Trophoblast cell (in vitro differentiated cells and primary cell): Measurements from ENCODE around the gene ETV5.
"Not testable (repeated sequence)": the region's sequence is repeated elsewhere in the genome, so short reads cannot be mapped to it uniquely, and the experiment has no call there.

ENCODE experiments used
- DNase-seq, 2 donors: peaks; one replicate each; pipeline ENCODE4 v3.0.0-alpha.2; 2016
- H2AFZ ChIP-seq: 2 replicates; pipeline ENCODE4 v1.6.1; 2013; ENCODE audit warnings: low read length, moderate library complexity, mild to moderate bottlenecking; ENCODE audit not compliant: insufficient read depth, poor library complexity
- H2AK5ac ChIP-seq: 2 replicates; pipeline ENCODE4 v1.6.1; 2013; ENCODE audit warnings: mild to moderate bottlenecking, low read length
- H2BK120ac ChIP-seq: 2 replicates; pipeline ENCODE4 v1.6.1; 2013; ENCODE audit warnings: low read length, mild to moderate bottlenecking, moderate library complexity; ENCODE audit not compliant: insufficient read depth, poor library complexity
- H2BK12ac ChIP-seq: 2 replicates; pipeline ENCODE4 v1.6.1; 2013; ENCODE audit warnings: mild to moderate bottlenecking, low read length, moderate library complexity
- H2BK5ac ChIP-seq: 2 replicates; pipeline ENCODE4 v1.6.1; 2013; ENCODE audit warnings: low read length, low read depth, moderate library complexity, mild to moderate bottlenecking; ENCODE audit not compliant: poor library complexity
- H3K14ac ChIP-seq: 2 replicates; pipeline ENCODE4 v1.6.1; 2013; ENCODE audit warnings: mild to moderate bottlenecking, low read length
- H3K18ac ChIP-seq: 2 replicates; pipeline ENCODE4 v1.6.1; 2013; ENCODE audit warnings: mild to moderate bottlenecking, low read length
- H3K23ac ChIP-seq: 2 replicates; pipeline ENCODE4 v1.6.1; 2013; ENCODE audit warnings: low read length
- H3K27ac ChIP-seq: 2 replicates; pipeline ENCODE4 v1.5.1; 2013; ENCODE audit warnings: low read depth, mild to moderate bottlenecking, inconsistent platforms, low read length, moderate library complexity
- H3K27me3 ChIP-seq: 2 replicates; pipeline ENCODE4 v1.6.1; 2013; ENCODE audit warnings: inconsistent platforms, mild to moderate bottlenecking, low read length, moderate library complexity; ENCODE audit not compliant: insufficient read depth
- H3K36me3 ChIP-seq, 2 experiments: 1 replicate in 1 of 2; 2 replicates in 1 of 2; pipeline ENCODE4 v1.6.1; 2013; ENCODE audit warnings: low read length in 2 of 2, mild to moderate bottlenecking in 2 of 2, moderate library complexity in 1 of 2; ENCODE audit not compliant: insufficient read depth in 2 of 2, control insufficient read depth in 1 of 2
- H3K4ac ChIP-seq: 2 replicates; pipeline ENCODE4 v1.6.1; 2013; ENCODE audit warnings: low read depth, mild to moderate bottlenecking, low read length, moderate library complexity
- H3K4me1 ChIP-seq, 2 experiments: 1 replicate in 1 of 2; 2 replicates in 1 of 2; pipeline ENCODE4 v1.6.1; 2013; ENCODE audit warnings: low read length in 2 of 2, mild to moderate bottlenecking in 2 of 2, moderate library complexity in 1 of 2; ENCODE audit not compliant: insufficient read depth in 2 of 2, control insufficient read depth in 1 of 2
- H3K4me2 ChIP-seq: 2 replicates; pipeline ENCODE4 v1.6.1; 2013; ENCODE audit warnings: inconsistent platforms, mild to moderate bottlenecking, low read length, moderate library complexity
- H3K4me3 ChIP-seq: 2 replicates; pipeline ENCODE4 v1.5.1; 2013; ENCODE audit warnings: mild to moderate bottlenecking, low read depth, low read length, inconsistent platforms
- H3K79me1 ChIP-seq: one replicate; pipeline ENCODE4 v1.6.1; 2013; ENCODE audit warnings: low read length
- H3K79me2 ChIP-seq: 2 replicates; pipeline ENCODE4 v1.6.1; 2013; ENCODE audit warnings: low read length, mild to moderate bottlenecking; ENCODE audit not compliant: control insufficient read depth, insufficient read depth, poor library complexity
- H3K9ac ChIP-seq: 2 replicates; pipeline ENCODE4 v1.6.1; 2013; ENCODE audit warnings: mild to moderate bottlenecking, low read length
- H3K9me3 ChIP-seq: 2 replicates; pipeline ENCODE4 v1.6.1; 2013; ENCODE audit warnings: low read depth, mild to moderate bottlenecking, control low read depth, inconsistent platforms, low read length; ENCODE audit not compliant: insufficient read depth
- H4K12ac ChIP-seq: 2 replicates; pipeline ENCODE4 v1.6.1; 2013; ENCODE audit warnings: low read depth, mild to moderate bottlenecking, low read length, moderate library complexity
- H4K8ac ChIP-seq: 2 replicates; pipeline ENCODE4 v1.6.1; 2013; ENCODE audit warnings: low read depth, mild to moderate bottlenecking, low read length, moderate library complexity
- H4K91ac ChIP-seq: one replicate; pipeline ENCODE4 v1.6.1; 2013; ENCODE audit warnings: low read depth, mild to moderate bottlenecking, low read length, moderate library complexity
- WGBS: extraction: QIAGEN DNeasy Blood & Tissue Kit; methylation state at CpG from one replicate; pipeline ENCODE4 v1.1.7; 2013; ENCODE audit warnings: missing lambda C conversion rate; ENCODE audit not compliant: insufficient read length, insufficient coverage; ENCODE audit errors: extremely low coverage; 5-methylcytosine and 5-hydroxymethylcytosine counted together

The ETV5 gene

GRCh38 chr3:186035277-186035676, 73.6 kb downstream of the ETV5 start:
- WGBS: no CpG with 5 or more reads among the region's 4 CpGs
- H4K91ac ChIP-seq: no peak overlapping the region
- no peak overlapping the region for H2BK12ac ChIP-seq
- no peak overlapping the region for H2AFZ ChIP-seq
- no peak overlapping the region for H3K23ac ChIP-seq
- no peak overlapping the region for H4K12ac ChIP-seq
- no peaks in the 10 kb centered on the region for H3K27me3 ChIP-seq
- no peak overlapping the region for H2BK5ac ChIP-seq
- no peak overlapping the region for H3K14ac ChIP-seq
- no peaks in the 10 kb centered on the region for H3K4me1 ChIP-seq
- H3K79me1 ChIP-seq: no peaks in the 10 kb centered on the region
- H3K79me2 ChIP-seq: no peaks in the 10 kb centered on the region
- no peak overlapping the region for H3K9ac ChIP-seq
- no peak overlapping the region for H3K4me3 ChIP-seq
- no peaks in the 10 kb centered on the region for H3K36me3 ChIP-seq
- no peak overlapping the region for H3K18ac ChIP-seq
- no peak overlapping the region for H4K8ac ChIP-seq
- DNase-seq: peak; percentile 11 to 43
- H3K27ac ChIP-seq: no peak overlapping the region
- H3K4me2 ChIP-seq: no peak overlapping the region
- no peak overlapping the region for H3K4ac ChIP-seq
- peaks cover 5% of the 10 kb centered on the region for H3K9me3 ChIP-seq
- H2BK120ac ChIP-seq: no peak overlapping the region
- no peak overlapping the region for H2AK5ac ChIP-seq

- H3K4me3 ChIP-seq: no peak overlapping the region
- H2BK120ac ChIP-seq: no peak overlapping the region
- H3K9me3 ChIP-seq: peaks cover 2% of the 10 kb centered on the region
- H3K27ac ChIP-seq: no peak overlapping the region
- H3K4me2 ChIP-seq: no peak overlapping the region
- H3K14ac ChIP-seq: no peak overlapping the region
- H3K79me2 ChIP-seq: no peaks in the 10 kb centered on the region
- H3K23ac ChIP-seq: no peak overlapping the region
- no peak overlapping the region for H2AFZ ChIP-seq
- no peaks in the 10 kb centered on the region for H3K27me3 ChIP-seq
- H4K91ac ChIP-seq: no peak overlapping the region
- H3K9ac ChIP-seq: no peak overlapping the region
- no peaks in the 10 kb centered on the region for H3K79me1 ChIP-seq
- no peaks in the 10 kb centered on the region for H3K36me3 ChIP-seq
- no peak overlapping the region for H2AK5ac ChIP-seq
- H2BK12ac ChIP-seq: no peak overlapping the region
- H3K4me1 ChIP-seq: no peaks in the 10 kb centered on the region
- H3K18ac ChIP-seq: no peak overlapping the region
- no peak overlapping the region for H4K8ac ChIP-seq
- no peak overlapping the region for H2BK5ac ChIP-seq
- H4K12ac ChIP-seq: no peak overlapping the region
- H3K4ac ChIP-seq: no peak overlapping the region
- no peak for DNase-seq
- WGBS: no CpG with 5 or more reads among the region's 1 CpG
Measured at GRCh38 chr3:186032321-186032720, 76.6 kb downstream of the ETV5 start.

DNA sequence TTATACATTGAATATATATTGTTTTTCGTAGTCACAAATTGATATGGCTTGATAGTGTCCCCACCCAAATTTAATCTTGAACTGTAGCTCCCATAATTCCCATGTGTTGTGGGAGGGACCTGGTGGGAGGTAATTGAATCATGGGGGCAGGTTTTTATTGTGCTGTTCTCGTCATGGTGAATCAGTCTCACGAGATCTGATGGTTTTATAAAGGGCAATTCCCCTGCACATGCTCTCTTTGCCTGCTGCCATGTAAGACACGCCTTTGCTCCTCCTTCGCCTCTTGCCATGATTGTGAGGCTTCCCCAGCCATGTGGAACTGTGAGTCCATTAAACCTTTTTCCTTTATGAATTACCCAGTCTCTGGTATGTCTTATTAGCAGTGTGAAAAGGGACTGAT, 82.9 kb downstream of the ETV5 start:
- not testable (repeated sequence) for H2BK5ac ChIP-seq, H3K27me3 ChIP-seq, H3K4ac ChIP-seq, H4K91ac ChIP-seq, H3K14ac ChIP-seq, H2BK120ac ChIP-seq, H3K4me3 ChIP-seq, H3K27ac ChIP-seq, H2BK12ac ChIP-seq, H3K18ac ChIP-seq, H4K8ac ChIP-seq, H3K79me1 ChIP-seq, H3K36me3 ChIP-seq, H2AFZ ChIP-seq, H3K9me3 ChIP-seq, H3K23ac ChIP-seq, DNase-seq, H3K9ac ChIP-seq, H3K79me2 ChIP-seq, H3K4me1 ChIP-seq, H4K12ac ChIP-seq, H3K4me2 ChIP-seq, H2AK5ac ChIP-seq
- no CpG with 5 or more reads among the region's 5 CpGs for WGBS

GRCh38 chr3:186025161-186025560, 83.7 kb downstream of the ETV5 start:
- Histone ChIP-seq H3K23ac (no peak overlapping the region), H3K4me1 (no peaks in the 10 kb centered on the region), H3K79me2 (no peaks in the 10 kb centered on the region), H2BK12ac (no peak overlapping the region), H3K14ac (no peak overlapping the region), H3K27ac (no peak overlapping the region), H4K8ac (no peak overlapping the region), H3K18ac (no peak overlapping the region), H2AFZ (no peak overlapping the region), H2BK120ac (no peak overlapping the region), H3K27me3 (no peaks in the 10 kb centered on the region), H4K12ac (no peak overlapping the region), H2AK5ac (no peak overlapping the region), H3K79me1 (no peaks in the 10 kb centered on the region), H3K9ac (no peak overlapping the region), H3K36me3 (no peaks in the 10 kb centered on the region), H4K91ac (no peak overlapping the region), H2BK5ac (no peak overlapping the region), H3K4me3 (no peak overlapping the region), H3K4me2 (no peak overlapping the region), H3K9me3 (no peaks in the 10 kb centered on the region), H3K4ac (no peak overlapping the region)
- no CpG with 5 or more reads among the region's 5 CpGs for WGBS
- no peak for DNase-seq
